ENCODE data around the gene MKNK2.
"Not testable (repeated sequence)": the region's sequence is repeated elsewhere in the genome, so short reads cannot be mapped to it uniquely, and the experiment has no call there.

The MKNK2 gene

DNA sequence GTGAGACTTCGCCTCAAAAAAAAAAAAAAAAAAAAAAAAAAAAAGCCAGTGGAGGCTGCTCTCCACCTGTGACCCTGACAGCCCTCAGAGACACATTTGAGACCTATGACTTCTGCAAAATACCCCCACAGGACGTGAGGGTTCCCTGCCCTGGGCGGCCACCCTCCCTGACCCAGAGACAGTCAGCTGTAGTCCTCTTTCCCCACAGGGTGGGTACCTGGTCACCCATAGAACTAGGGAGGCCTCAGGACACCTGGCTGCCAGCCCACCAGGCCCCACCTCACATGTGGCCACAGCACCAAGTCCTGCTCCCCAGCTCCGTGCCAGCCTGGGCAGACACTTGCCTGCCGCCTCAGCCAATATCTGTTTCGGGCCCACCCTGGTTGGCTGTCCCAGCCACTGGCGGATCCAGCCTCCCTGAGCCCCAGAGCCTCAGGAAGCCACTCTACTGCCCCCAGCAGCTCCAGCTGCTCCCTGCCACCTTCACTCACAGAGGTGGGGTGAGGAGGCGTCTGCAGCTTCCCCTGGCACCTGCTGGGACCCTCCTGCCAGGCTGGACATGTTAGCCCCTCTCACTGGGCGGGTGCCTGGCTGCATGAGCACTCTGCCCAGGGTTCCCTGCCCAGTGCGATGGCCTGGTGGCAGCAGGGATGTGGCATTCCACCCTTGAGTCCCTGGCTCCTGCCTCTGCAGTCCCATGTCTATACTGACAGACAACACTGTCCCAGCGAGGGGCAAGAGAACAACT lies 6.9 kb downstream of the MKNK2 start:
- no peak for DNase-seq

GRCh38 chr19:2043251-2043641 lies 7.8 kb downstream of the MKNK2 start:
- DNase-seq = no peak

GRCh38 chr19:2042485-2043250 lies 8.4 kb downstream of the MKNK2 start:
- DNase-seq = no peak

GRCh38 chr19:2041683-2042484 lies 9.2 kb downstream of the MKNK2 start:
- peak; percentile 99 for DNase-seq

DNA sequence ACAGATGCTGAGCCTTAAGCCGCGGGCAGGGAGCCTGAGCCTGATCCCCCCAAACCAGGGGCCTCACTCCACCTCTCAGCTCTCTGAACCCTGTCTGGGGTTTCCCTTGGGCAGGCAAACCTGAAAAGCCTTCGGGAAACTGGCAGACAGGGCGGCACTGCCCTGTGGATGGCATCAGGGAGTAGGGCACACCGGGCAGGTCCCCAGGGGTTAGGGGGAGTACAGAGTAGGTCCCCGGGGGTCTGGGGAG lies 9.7 kb downstream of the MKNK2 start:
- no peak for DNase-seq

GRCh38 chr19:2040647-2041432 lies 10.2 kb downstream of the MKNK2 start:
- no peak for DNase-seq

GRCh38 chr19:2039959-2040646 lies 10.9 kb downstream of the MKNK2 start:
- no peak for DNase-seq

DNA sequence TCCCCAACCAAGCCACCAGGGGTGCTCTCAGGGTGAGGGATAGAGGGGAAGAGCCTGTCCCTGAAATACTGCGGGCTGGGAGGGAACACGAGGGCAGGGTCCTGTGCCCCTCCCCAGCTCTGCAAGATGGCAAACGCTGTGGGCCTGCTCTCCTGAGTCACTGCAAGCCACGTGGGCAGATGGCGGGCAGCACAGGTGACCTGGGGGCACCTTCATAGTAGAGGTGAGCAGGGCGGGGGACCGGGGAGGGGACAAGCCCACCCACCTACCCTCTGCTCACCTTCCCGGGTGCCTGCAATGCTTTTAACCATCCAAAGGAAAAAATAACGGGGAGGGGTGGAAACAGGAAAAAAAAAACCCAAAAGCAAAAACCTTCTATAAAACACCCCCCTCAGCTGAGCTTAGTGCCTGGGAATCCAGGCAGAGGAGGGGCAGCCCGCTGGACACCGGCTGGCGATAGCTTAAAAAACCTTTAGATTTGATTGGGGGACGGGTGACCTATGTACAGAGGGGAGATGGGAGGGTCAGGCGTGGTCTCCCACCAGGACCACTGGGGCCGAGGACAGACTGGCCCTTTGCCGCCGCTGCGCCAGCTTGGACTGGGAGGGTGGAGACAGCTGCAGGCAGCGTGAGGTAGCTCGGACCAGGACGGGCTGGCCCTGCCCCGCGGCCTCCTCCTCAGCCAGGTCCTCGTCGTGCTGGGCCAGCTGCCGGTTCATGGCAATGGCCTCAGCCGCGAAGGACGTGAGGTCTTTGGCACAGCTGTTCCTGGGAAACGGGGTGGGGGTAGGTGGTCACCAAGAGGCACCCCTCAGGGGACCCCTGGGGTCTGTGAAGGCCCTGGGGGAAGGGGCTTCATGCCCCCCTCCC lies 11.7 kb downstream of the MKNK2 start:
- no peak for DNase-seq

DNA sequence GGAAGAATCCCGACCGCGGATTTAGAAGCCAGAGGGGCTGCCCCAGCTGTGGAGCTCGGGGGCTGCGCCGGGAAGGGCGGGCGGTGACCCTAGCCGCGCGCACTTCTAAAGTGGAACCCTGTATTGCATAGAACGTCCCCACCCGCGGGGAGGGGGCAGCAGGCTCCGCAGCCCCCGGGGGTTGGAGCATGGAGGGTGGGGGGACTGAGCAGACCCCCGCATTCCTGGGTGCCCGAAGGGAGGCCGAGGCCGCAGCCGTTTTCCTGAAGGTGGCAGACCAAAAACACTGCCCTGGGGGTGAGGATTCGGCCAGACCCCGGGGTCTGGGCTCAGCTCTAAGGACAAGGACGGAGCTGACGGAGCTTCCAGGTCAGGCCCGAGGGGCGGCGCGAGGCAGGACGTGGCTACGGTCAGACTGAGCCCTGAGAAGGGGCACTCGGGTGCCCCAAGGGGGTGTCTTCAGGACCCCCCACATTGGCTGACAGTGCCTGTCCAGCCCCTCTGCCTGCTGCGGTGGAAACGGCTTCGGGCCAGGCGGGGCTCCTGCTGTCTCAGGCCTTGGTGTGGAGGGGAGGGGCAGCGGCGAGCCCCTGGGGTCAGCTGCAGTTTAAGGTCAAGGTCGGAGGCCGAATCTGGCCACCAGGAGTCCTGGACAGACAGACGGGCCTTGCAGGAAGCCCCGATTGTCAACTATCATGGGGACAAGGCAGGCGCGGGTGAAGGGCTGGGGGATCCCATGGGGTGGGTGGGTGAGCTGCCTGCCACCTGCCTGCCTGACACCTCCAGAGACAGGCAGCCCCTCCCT lies 12.6 kb downstream of the MKNK2 start:
- DNase-seq = no peak

- no peak for DNase-seq
Measured at GRCh38 chr19:2037651-2038255, 13.3 kb downstream of the MKNK2 start.

- DNase-seq = no peak
Measured at GRCh38 chr19:2036424-2036823, 14.6 kb downstream of the MKNK2 start.

- DNase-seq = no peak
Measured at GRCh38 chr19:2035590-2035991, 15.5 kb downstream of the MKNK2 start.

DNA sequence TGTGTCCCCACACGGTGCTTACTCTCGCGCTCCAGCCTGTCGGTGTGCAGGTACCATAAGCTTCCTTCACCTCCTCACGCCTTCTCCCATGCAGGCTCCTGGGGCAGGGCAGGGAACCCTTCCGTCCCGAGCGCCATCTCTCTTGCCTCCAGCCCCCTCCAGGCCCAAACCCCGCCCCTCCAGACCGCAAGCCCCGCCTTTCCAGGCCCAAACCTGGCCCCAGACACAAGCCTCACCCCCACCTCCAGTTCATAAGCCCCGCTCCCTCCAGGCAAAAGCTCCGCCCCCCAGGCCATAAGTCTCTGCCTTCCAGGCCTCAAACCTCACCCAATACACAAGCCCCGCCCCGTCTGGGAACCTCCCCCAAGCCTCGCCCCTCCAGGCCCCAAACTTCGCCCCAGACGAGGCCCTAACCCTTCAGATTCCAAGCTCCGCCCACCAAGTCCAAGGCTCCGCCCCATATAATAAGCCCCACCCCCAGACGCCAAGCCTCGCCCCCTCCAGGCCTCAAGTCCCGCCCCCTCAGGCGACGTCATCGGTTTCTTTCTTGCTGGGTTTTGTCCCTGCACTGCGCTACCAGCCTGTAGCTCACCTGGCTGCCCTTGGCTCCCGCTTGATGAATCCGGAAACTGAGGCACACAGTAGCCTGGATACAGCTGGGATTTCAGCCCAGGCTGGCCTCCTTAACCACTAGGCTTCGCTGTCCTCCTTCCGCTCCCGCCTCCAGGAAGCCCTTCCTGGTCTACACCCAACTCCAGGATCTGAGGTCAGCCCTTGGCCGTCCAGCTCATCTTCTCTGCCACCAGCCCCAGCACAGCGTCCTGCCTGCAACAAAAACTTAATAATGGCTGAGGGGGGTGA lies 16.1 kb downstream of the MKNK2 start:
- peak; percentile 61 for DNase-seq

DNA sequence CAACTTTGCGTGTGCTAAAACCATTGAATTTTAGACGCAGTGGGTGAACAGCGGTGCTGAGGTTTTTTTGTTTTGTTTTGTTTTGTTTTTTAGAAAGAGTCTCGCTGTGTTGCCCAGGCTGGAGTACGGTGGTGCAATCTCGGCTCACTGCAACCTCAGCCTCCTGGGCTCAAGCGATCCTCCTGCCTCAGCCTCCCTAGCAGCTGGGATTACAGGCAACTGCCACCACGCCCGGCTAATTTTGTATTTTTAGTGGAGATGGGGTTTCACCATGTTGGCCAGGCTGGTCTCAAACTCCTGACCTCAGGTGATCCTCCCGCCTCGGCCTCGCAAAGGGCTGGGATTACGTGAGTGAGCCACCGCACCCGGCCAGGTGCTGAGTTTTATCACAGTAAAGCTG lies 16.8 kb downstream of the MKNK2 start:
- DNase-seq = not testable (repeated sequence)

- DNase-seq = no peak
Measured at GRCh38 chr19:2033825-2034159, 17.3 kb downstream of the MKNK2 start.

GRCh38 chr19:2033115-2033824 lies 17.8 kb downstream of the MKNK2 start:
- no peak for DNase-seq

- peak; percentile 51 for DNase-seq
Measured at GRCh38 chr19:2032296-2032941, 18.6 kb downstream of the MKNK2 start.

GRCh38 chr19:2027361-2027760 lies 23.7 kb downstream of the MKNK2 start:
- DNase-seq = no peak

Data from activated naive CD4-positive, alpha-beta T cell treated with Interleukin-2 at 50 U/mL for 16 hours (primary cell).